H9 (cell line): ENCODE measurements around the gene ATRX. TPM values are rescaled to one million over a fixed set of nuclear protein-coding genes. Genes with fewer than 3 reads are reported as not detected.

Source experiments
- DNase-seq: peaks from one replicate; pipeline ENCODE4 v3.0.0-alpha.2; 2017
- H2AFZ ChIP-seq: one replicate; pipeline ENCODE4 v1.6.1; 2013; ENCODE audit warnings: mild to moderate bottlenecking, low read length, control low read depth, moderate library complexity
- H2AK5ac ChIP-seq: 2 replicates; pipeline ENCODE4 v1.6.1; 2013; ENCODE audit warnings: low read length, control low read depth, mixed read lengths; ENCODE audit not compliant: insufficient read length
- H2BK120ac ChIP-seq: one replicate; pipeline ENCODE4 v1.6.1; 2013; ENCODE audit warnings: low read depth, mild to moderate bottlenecking, low read length, control low read depth, inconsistent platforms; ENCODE audit not compliant: poor library complexity, severe bottlenecking
- H2BK12ac ChIP-seq: 2 replicates; pipeline ENCODE4 v1.6.1; 2013; ENCODE audit warnings: low read length, control low read depth, mixed read lengths, low read depth; ENCODE audit not compliant: insufficient read length
- H2BK15ac ChIP-seq: 2 replicates; pipeline ENCODE4 v1.6.1; 2013; ENCODE audit warnings: low read depth, low read length, control low read depth
- H2BK20ac ChIP-seq: one replicate; pipeline ENCODE4 v1.6.1; 2013; ENCODE audit warnings: low read depth, mild to moderate bottlenecking, low read length, control low read depth, inconsistent platforms; ENCODE audit not compliant: poor library complexity, severe bottlenecking
- H2BK5ac ChIP-seq: 2 replicates; pipeline ENCODE4 v1.6.1; 2013; ENCODE audit warnings: low read length, control low read depth, mixed read lengths; ENCODE audit not compliant: insufficient read length
- H3K14ac ChIP-seq: 2 replicates; pipeline ENCODE4 v1.6.1; 2013; ENCODE audit warnings: low read length, control low read depth; ENCODE audit not compliant: insufficient read depth
- H3K18ac ChIP-seq: 2 replicates; pipeline ENCODE4 v1.6.1; 2013; ENCODE audit warnings: low read depth, mild to moderate bottlenecking, mixed read lengths, low read length, control low read depth; ENCODE audit not compliant: insufficient read length
- H3K23ac ChIP-seq: 2 replicates; pipeline ENCODE4 v1.6.1; 2013; ENCODE audit warnings: low read length, control low read depth, mixed read lengths, low read depth; ENCODE audit not compliant: insufficient read length
- H3K23me2 ChIP-seq: 2 replicates; pipeline ENCODE4 v1.6.1; 2013; ENCODE audit warnings: low read depth, mild to moderate bottlenecking, mixed read lengths, low read length, control low read depth; ENCODE audit not compliant: insufficient read length, poor library complexity, severe bottlenecking
- H3K27ac ChIP-seq: 2 replicates; pipeline ENCODE4 v1.5.1; 2013; ENCODE audit warnings: low read length, control low read depth, mixed read lengths, low read depth; ENCODE audit not compliant: insufficient read length
- H3K27me3 ChIP-seq: 2 replicates; pipeline ENCODE4 v1.6.1; 2013; ENCODE audit warnings: low read length, control low read depth, inconsistent platforms; ENCODE audit not compliant: insufficient read depth
- H3K4ac ChIP-seq: 2 replicates; pipeline ENCODE4 v1.6.1; 2013; ENCODE audit warnings: low read depth, mild to moderate bottlenecking, control low read depth, inconsistent platforms, low read length, moderate library complexity
- H3K4me1 ChIP-seq: 2 replicates; pipeline ENCODE4 v1.6.1; 2013; ENCODE audit warnings: low read length, control low read depth, inconsistent platforms; ENCODE audit not compliant: insufficient read depth
- H3K4me2 ChIP-seq: 2 replicates; pipeline ENCODE4 v1.6.1; 2013; ENCODE audit warnings: low read length, control low read depth, mixed read lengths; ENCODE audit not compliant: insufficient read length, insufficient read depth
- H3K56ac ChIP-seq: 2 replicates; pipeline ENCODE4 v1.6.1; 2013; ENCODE audit warnings: low read depth, mild to moderate bottlenecking, mixed read lengths, low read length, control low read depth; ENCODE audit not compliant: insufficient read length
- H3K79me1 ChIP-seq: 2 replicates; pipeline ENCODE4 v1.6.1; 2013; ENCODE audit warnings: low read depth, mild to moderate bottlenecking, moderate library complexity, low read length, control low read depth, inconsistent platforms; ENCODE audit not compliant: insufficient read depth, poor library complexity, severe bottlenecking
- H3K79me2 ChIP-seq: 2 replicates; pipeline ENCODE4 v1.6.1; 2013; ENCODE audit warnings: low read length, control low read depth, inconsistent platforms; ENCODE audit not compliant: insufficient read depth
- H3K9ac ChIP-seq: 2 replicates; pipeline ENCODE4 v1.6.1; 2013; ENCODE audit warnings: low read length, control low read depth, mixed read lengths; ENCODE audit not compliant: insufficient read length; ENCODE audit errors: extremely low read depth
- H3K9me3 ChIP-seq: one replicate; pipeline ENCODE4 v1.6.1; 2013; ENCODE audit warnings: low read depth, low read length, inconsistent platforms; ENCODE audit not compliant: control insufficient read depth
- H3T11ph ChIP-seq: one replicate; pipeline ENCODE4 v1.6.1; 2013; ENCODE audit warnings: mild to moderate bottlenecking, low read length, control low read depth, inconsistent platforms
- H4K20me1 ChIP-seq: one replicate; pipeline ENCODE4 v1.6.1; 2013; ENCODE audit not compliant: control insufficient read depth, insufficient read length, insufficient read depth
- H4K5ac ChIP-seq: 2 replicates; pipeline ENCODE4 v1.6.1; 2013; ENCODE audit warnings: low read depth, mild to moderate bottlenecking, mixed read lengths, low read length, control low read depth; ENCODE audit not compliant: insufficient read length
- H4K8ac ChIP-seq: replicated peaks from 2 replicates; pipeline ENCODE4 v1.6.1; 2013; ENCODE audit warnings: low read length, control low read depth, mixed read lengths, low read depth; ENCODE audit not compliant: insufficient read length
- H4K91ac ChIP-seq: 2 replicates; pipeline ENCODE4 v1.6.1; 2013; ENCODE audit warnings: low read depth, mild to moderate bottlenecking, moderate library complexity, mixed read lengths, low read length, control low read depth; ENCODE audit not compliant: insufficient read length
- H3K27ac Mint-ChIP-seq, 3 experiments: 2 replicates in 2 of 3; 3 replicates in 1 of 3; pipeline ENCODE4 v1.8.0; 2020 to 2021; ENCODE audit warnings: mixed read lengths in 3 of 3, mild to moderate bottlenecking in 1 of 3, moderate library complexity in 1 of 3
- H3K27me3 Mint-ChIP-seq: 2 replicates; pipeline ENCODE4 v1.8.0; 2021; ENCODE audit warnings: low read depth, mild to moderate bottlenecking, moderate library complexity, mixed read lengths
- H3K36me3 Mint-ChIP-seq, 3 experiments: 2 replicates in 2 of 3; 3 replicates in 1 of 3; pipeline ENCODE4 v1.8.0; 2020 to 2021; ENCODE audit warnings: low read depth in 3 of 3, mixed read lengths in 3 of 3; ENCODE audit not compliant: insufficient read depth in 1 of 3
- H3K4me1 Mint-ChIP-seq, 2 experiments: 2 replicates each; pipeline ENCODE4 v1.8.0; 2020; ENCODE audit warnings: mixed read lengths in 2 of 2
- H3K4me3 Mint-ChIP-seq, 2 experiments: 2 replicates in 1 of 2; 3 replicates in 1 of 2; pipeline ENCODE4 v1.8.0; 2020 to 2021; ENCODE audit warnings: mild to moderate bottlenecking in 2 of 2, mixed read lengths in 2 of 2, moderate library complexity in 1 of 2
- H3K9me3 Mint-ChIP-seq, 2 experiments: 2 replicates in 1 of 2; 3 replicates in 1 of 2; pipeline ENCODE4 v1.8.0; 2020; ENCODE audit warnings: mild to moderate bottlenecking in 2 of 2, mixed read lengths in 2 of 2, moderate library complexity in 1 of 2
- CTCF ChIP-seq: fragments of 200-600 bp; sonication (generic); conservative IDR thresholded peaks from 3 replicates; pipeline ENCODE4 v1.8.0; 2021; ENCODE audit warnings: antibody characterized with exemption, mild to moderate bottlenecking
- WGBS: extraction: QIAGEN DNeasy Blood & Tissue Kit; methylation state at CpG from one replicate; pipeline ENCODE4 v1.1.7; 2013; ENCODE audit warnings: missing lambda C conversion rate, low lambda C conversion rate, mixed read lengths; ENCODE audit not compliant: insufficient read length; ENCODE audit errors: extremely low coverage; 5-methylcytosine and 5-hydroxymethylcytosine counted together
- total RNA-seq: library from RNA; stranded (reverse); gene quantifications from 2 replicates; pipeline ENCODE4 v1.2.1, GENCODE V29; 2021

The ATRX gene
- total RNA-seq, 1 experiment from 2014 or later: 76.0 TPM

GRCh38 chrX:77484045-77484444 is 302.0 kb downstream of the ATRX start:
- Histone ChIP-seq H3K79me2 (no peaks in the 10 kb centered on the region), H3K4me1 (no peaks in the 10 kb centered on the region), H3K14ac (no peak overlapping the region), H4K20me1 (no peaks in the 10 kb centered on the region), H3T11ph (no peak overlapping the region), H3K9ac (no peak overlapping the region), H2BK5ac (no peak overlapping the region), H2BK120ac (no peak overlapping the region), H3K27me3 (no peaks in the 10 kb centered on the region), H4K8ac (no peak overlapping the region), H3K4me2 (no peak overlapping the region), H2AFZ (no peak overlapping the region), H3K18ac (no peak overlapping the region), H2BK15ac (no peak overlapping the region), H4K91ac (no peak overlapping the region), H3K79me1 (no peaks in the 10 kb centered on the region), H3K27ac (no peak overlapping the region), H2AK5ac (no peak overlapping the region), H3K56ac (no peak overlapping the region), H3K23me2 (no peaks in the 10 kb centered on the region), H3K23ac (no peak overlapping the region), H2BK20ac (no peak overlapping the region), H3K9me3 (peaks cover 17% of the 10 kb centered on the region), H2BK12ac (no peak overlapping the region), H3K4ac (no peak overlapping the region), H4K5ac (no peak overlapping the region)
- Mint-ChIP-seq H3K27me3 (no peaks in the 10 kb centered on the region), H3K27ac (no peak overlapping the region), H3K4me1 (no peaks in the 10 kb centered on the region), H3K9me3 (peaks cover 66 to 82% of the 10 kb centered on the region in 2 experiments), H3K36me3 (peaks cover 4 to 22% (median 9%) of the 10 kb centered on the region in 3 experiments; a peak in 6 of 7 replicates), H3K4me3 (no peak overlapping the region)
- TF ChIP-seq CTCF: no peak
- WGBS: no CpG with 5 or more reads among the region's 5 CpGs
- no peak for DNase-seq
